ENCODE results near the gene CDKN2D. TPM values are rescaled to one million over a fixed set of nuclear protein-coding genes. Genes with fewer than 3 reads are reported as not detected.

Gene CDKN2D
- polyA plus RNA-seq, 1 donor from 2014 or later: 333 TPM

DNA sequence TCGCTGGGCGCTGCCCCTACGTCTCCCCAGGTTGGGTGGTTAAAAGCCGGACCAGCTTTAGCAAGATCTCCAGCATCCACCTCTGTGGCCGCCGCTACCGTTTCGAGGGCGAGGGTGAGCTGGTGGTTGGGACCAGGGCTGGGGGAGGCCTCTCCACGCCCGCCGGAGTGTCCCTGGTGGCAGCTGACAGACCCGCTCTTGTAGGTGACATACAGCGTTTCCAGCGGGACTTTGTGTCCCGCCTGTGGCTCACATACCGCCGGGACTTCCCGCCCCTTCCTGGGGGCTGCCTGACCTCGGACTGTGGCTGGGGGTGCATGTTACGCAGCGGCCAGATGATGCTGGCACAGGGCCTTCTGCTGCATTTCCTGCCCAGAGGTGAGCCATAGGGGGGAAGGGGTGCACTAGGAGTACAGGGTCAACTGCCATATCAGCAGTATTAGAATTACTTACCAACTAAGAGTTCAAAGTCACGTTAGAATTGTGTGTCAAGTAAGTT is 24.0 kb downstream of the CDKN2D start:
- peaks cover 16% of the 10 kb centered on the region for H3K79me2 ChIP-seq (replicated peaks; ENCODE audit: insufficient read depth, low read length)
- peak overlapping the region; percentile 85 for H3K4me2 ChIP-seq (ENCODE audit: low read length)

DNA sequence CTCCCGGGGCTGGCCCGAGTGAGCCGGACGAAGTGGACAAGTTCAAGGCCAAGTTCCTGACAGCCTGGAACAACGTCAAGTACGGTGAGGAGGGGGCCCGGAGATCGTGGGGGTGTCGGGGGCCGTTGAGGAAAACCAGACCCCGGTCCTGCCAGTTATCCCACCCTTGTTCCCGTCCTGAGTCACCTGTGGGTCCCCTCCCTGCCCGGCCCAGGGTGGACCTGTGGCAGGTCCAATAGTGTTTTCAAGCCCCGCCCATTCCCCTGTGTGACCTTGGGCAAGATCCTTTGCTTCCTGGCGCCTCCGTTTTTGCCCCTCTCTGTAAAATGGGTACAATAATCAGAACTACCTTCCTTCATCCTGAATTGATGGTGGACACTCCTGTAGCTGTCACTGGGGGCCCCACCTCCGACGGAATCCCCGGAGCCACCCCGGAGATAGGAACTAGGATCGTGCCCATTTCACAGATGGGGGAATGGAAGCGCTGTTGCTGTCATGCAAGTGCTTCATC is 24.5 kb downstream of the CDKN2D start:
- Histone ChIP-seq H3K27ac (ENCODE audit: low read length) (no peak overlapping the region), H3K4me3 (ENCODE audit: low read length) (peak overlapping the region; percentile 94), H3K9ac (ENCODE audit: low read length) (peak overlapping the region; percentile 83), H3K27me3 (ENCODE audit: insufficient read depth, low read depth, low read length) (no peaks in the 10 kb centered on the region), H3K9me2 (ENCODE audit: insufficient read depth, low read length) (no peaks in the 10 kb centered on the region), H3K4me2 (ENCODE audit: low read length) (peak overlapping the region; percentile 85), H2AFZ (ENCODE audit: low read depth, low read length) (no peak overlapping the region), H4K20me1 (ENCODE audit: insufficient read depth) (no peaks in the 10 kb centered on the region), H3K36me3 (ENCODE audit: insufficient read depth, low read length) (no peaks in the 10 kb centered on the region), H3F3A (ENCODE audit: insufficient read depth, low read length, poor library complexity, severe bottlenecking) (no peaks in the 10 kb centered on the region), H3K9me3 (ENCODE audit: low read length) (no peaks in the 10 kb centered on the region), H3K79me2 (replicated peaks; ENCODE audit: insufficient read depth, low read length) (peaks cover 16% of the 10 kb centered on the region)
- TF ChIP-seq, protein P1, sequence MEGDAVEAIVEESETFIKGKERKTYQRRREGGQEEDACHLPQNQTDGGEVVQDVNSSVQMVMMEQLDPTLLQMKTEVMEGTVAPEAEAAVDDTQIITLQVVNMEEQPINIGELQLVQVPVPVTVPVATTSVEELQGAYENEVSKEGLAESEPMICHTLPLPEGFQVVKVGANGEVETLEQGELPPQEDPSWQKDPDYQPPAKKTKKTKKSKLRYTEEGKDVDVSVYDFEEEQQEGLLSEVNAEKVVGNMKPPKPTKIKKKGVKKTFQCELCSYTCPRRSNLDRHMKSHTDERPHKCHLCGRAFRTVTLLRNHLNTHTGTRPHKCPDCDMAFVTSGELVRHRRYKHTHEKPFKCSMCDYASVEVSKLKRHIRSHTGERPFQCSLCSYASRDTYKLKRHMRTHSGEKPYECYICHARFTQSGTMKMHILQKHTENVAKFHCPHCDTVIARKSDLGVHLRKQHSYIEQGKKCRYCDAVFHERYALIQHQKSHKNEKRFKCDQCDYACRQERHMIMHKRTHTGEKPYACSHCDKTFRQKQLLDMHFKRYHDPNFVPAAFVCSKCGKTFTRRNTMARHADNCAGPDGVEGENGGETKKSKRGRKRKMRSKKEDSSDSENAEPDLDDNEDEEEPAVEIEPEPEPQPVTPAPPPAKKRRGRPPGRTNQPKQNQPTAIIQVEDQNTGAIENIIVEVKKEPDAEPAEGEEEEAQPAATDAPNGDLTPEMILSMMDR (IDR thresholded peaks at IDR 0.05; ENCODE audit: poor library complexity, severe bottlenecking): no peak
- no peak for TF ChIP-seq POLR2AphosphoS5 (IDR thresholded peaks at IDR 0.05)
- no peak for TF ChIP-seq MXI1 (conservative IDR thresholded peaks at IDR 0.05; ENCODE audit: poor library complexity, severe bottlenecking)
- TF ChIP-seq, protein P2, sequence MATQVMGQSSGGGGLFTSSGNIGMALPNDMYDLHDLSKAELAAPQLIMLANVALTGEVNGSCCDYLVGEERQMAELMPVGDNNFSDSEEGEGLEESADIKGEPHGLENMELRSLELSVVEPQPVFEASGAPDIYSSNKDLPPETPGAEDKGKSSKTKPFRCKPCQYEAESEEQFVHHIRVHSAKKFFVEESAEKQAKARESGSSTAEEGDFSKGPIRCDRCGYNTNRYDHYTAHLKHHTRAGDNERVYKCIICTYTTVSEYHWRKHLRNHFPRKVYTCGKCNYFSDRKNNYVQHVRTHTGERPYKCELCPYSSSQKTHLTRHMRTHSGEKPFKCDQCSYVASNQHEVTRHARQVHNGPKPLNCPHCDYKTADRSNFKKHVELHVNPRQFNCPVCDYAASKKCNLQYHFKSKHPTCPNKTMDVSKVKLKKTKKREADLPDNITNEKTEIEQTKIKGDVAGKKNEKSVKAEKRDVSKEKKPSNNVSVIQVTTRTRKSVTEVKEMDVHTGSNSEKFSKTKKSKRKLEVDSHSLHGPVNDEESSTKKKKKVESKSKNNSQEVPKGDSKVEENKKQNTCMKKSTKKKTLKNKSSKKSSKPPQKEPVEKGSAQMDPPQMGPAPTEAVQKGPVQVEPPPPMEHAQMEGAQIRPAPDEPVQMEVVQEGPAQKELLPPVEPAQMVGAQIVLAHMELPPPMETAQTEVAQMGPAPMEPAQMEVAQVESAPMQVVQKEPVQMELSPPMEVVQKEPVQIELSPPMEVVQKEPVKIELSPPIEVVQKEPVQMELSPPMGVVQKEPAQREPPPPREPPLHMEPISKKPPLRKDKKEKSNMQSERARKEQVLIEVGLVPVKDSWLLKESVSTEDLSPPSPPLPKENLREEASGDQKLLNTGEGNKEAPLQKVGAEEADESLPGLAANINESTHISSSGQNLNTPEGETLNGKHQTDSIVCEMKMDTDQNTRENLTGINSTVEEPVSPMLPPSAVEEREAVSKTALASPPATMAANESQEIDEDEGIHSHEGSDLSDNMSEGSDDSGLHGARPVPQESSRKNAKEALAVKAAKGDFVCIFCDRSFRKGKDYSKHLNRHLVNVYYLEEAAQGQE (IDR thresholded peaks at IDR 0.05; ENCODE audit: borderline replicate concordance): no peak
- no peak for TF ChIP-seq SMC3 (conservative IDR thresholded peaks at IDR 0.05; ENCODE audit: poor library complexity)
- TF ChIP-seq RAD21 (conservative IDR thresholded peaks at IDR 0.05): no peak
- TF ChIP-seq EP300 (conservative IDR thresholded peaks at IDR 0.05; ENCODE audit: poor library complexity, severe bottlenecking): no peak
- no peak for TF ChIP-seq EZH2 (IDR thresholded peaks at IDR 0.05; ENCODE audit: borderline replicate concordance, insufficient read depth, low read length, poor library complexity, severe bottlenecking)
- no peak for TF ChIP-seq TAF1 (IDR thresholded peaks at IDR 0.05; ENCODE audit: low read depth)

More for the DNA sequence above, 24.0 kb downstream of the CDKN2D start:
- H3K9me3 ChIP-seq (ENCODE audit: low read length): no peaks in the 10 kb centered on the region
- peak overlapping the region; percentile 83 for H3K9ac ChIP-seq (ENCODE audit: low read length)
- H3K27me3 ChIP-seq (ENCODE audit: insufficient read depth, low read depth, low read length): no peaks in the 10 kb centered on the region
- H3K36me3 ChIP-seq (ENCODE audit: insufficient read depth, low read length): no peaks in the 10 kb centered on the region
- H3F3A ChIP-seq (ENCODE audit: insufficient read depth, low read length, poor library complexity, severe bottlenecking): no peaks in the 10 kb centered on the region
- H4K20me1 ChIP-seq (ENCODE audit: insufficient read depth): no peaks in the 10 kb centered on the region
- no peaks in the 10 kb centered on the region for H3K9me2 ChIP-seq (ENCODE audit: insufficient read depth, low read length)
- peak overlapping the region; percentile 94 for H3K4me3 ChIP-seq (ENCODE audit: low read length)
- TF ChIP-seq SMC3 (conservative IDR thresholded peaks at IDR 0.05; ENCODE audit: poor library complexity) (no peak), POLR2AphosphoS5 (IDR thresholded peaks at IDR 0.05) (no peak), RAD21 (conservative IDR thresholded peaks at IDR 0.05) (no peak), EP300 (conservative IDR thresholded peaks at IDR 0.05; ENCODE audit: poor library complexity, severe bottlenecking) (no peak), TAF1 (IDR thresholded peaks at IDR 0.05; ENCODE audit: low read depth) (no peak), MXI1 (conservative IDR thresholded peaks at IDR 0.05; ENCODE audit: poor library complexity, severe bottlenecking) (no peak)
- TF ChIP-seq, protein P2 (IDR thresholded peaks at IDR 0.05; ENCODE audit: borderline replicate concordance): no peak
- H2AFZ ChIP-seq (ENCODE audit: low read depth, low read length): no peak overlapping the region
- H3K27ac ChIP-seq (ENCODE audit: low read length): no peak overlapping the region
